Activated gamma-delta T cell treated with Interleukin-2 at 50 U/mL for 16 hours (primary cell): ENCODE data around the gene CDK4.

Source experiments
- DNase-seq: peaks from one replicate; pipeline ENCODE4 v3.0.0-alpha.2; 2020

Gene CDK4

DNA sequence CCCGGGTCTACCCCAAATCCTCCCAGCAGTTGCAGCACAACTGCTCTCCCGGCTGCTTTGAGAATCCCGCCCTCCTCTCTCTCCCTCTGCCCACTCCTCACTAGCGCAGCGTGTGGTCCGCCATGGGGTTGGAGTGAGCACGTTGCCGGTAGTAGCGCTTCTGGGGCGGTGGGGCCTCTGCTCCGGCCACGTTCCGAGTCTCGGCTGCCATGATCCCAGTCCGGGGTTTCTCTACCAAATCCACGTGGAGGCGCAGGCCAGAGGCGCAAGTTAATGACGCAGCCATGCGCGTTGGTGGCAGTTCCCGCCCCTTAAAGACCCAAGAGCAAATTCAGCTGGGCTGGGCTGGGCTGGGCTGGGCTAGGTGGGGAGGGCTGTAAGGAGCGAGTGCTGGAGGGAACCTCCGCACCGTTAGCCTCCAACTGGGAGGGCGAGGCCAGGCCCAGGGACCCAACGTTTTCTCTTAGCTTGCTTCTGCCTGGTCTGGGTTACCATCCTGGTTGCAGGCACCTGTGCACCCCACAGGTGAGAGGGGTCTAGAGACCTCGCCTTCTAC lies 19.8 kb upstream of the CDK4 start, which contains the start of gene METTL1:
TSS of gene METTL1 (minus strand) at position 233 of the 556 bp plus-strand sequence. CDS start at position 211, 22 bp downstream.
- peak; percentile 80 for DNase-seq

DNA sequence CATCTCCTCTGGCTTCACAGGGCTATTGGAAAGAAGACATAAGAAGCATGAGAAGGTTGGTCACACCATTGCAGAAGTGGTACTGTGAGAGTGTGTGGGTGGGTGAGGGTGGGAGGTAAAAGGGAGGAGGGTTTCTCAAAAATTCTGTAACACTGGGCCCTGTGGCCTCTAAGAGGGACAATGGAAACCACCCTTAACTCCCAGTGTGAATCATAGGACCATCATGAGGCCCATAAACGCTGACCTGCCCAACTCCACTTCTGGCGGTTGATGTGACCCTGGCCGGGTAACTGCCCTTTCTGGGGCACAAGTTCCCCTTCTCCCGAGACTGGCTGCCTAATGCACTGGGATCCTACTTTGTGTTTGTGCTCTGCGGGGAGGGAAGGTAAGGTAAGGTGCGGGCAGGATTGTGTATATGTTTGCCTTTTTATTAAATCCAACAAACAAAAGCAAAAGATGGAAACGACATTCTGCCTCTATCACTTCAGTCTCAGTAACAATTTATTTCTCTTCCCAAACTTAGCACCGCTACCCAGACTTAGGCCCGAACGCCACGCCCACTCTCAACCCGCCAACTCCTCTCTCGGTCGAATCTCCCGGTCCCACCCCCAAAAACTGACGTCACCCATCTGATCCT lies 19.2 kb upstream of the CDK4 start:
- peak; percentile 62 for DNase-seq

DNA sequence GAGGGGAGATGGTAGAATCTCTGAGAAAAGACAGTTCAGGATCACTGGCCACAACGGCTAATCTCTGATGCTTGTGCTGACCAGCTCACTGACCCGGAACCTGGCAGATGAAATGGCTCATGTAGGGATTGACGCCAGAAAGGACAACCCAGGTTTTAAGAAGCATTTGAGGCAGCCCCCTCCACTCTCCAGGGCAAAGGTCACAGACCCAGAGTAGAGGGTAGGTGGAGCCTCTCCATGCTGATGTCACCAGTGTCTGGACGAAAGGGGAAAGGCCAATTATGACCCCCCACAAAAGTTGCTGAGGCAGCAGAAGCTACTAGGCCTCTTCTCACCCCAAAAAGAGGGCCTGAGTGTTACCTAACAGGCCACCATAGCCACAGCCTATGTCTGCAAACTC lies 18.6 kb upstream of the CDK4 start:
- no peak for DNase-seq

DNA sequence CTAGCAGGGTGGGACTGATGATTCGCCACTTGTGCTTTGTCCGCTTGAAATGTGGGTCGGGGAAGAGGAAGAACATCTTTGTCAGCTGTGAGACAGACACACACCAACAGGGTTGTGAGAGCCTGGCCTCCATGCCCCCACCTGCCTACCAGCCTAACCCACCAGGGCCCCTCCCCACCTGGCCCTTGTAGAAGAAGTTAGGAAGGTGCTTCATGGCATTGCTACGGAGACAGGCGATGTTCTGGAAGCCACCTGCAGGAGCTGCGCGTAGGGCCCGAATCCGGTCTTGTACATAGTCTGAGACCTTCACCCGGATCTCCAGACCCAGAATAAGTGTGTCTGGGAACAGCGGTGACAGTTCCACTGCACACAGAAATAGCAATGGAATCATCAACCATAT lies 17.5 kb upstream of the CDK4 start:
- no peak for DNase-seq

DNA sequence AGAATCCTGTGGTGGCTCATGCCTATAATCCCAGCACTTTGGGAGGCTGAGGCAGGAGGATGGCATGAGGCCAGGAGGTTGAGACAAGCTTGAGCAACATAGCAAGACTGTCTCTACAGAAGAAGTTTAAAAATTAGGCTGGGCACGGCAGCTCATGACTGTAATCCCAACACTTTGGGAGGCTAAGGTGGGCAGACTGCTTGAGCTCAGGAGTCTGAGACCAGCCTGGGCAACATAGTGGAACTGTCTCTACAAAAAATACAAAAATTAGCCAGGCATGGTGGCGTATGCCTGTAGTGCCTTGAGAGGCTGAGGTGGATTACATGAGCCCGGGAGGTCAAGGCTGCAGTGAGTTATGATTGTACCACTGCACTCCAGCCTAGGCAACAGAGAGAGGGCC lies 15.8 kb upstream of the CDK4 start:
- no peak for DNase-seq

DNA sequence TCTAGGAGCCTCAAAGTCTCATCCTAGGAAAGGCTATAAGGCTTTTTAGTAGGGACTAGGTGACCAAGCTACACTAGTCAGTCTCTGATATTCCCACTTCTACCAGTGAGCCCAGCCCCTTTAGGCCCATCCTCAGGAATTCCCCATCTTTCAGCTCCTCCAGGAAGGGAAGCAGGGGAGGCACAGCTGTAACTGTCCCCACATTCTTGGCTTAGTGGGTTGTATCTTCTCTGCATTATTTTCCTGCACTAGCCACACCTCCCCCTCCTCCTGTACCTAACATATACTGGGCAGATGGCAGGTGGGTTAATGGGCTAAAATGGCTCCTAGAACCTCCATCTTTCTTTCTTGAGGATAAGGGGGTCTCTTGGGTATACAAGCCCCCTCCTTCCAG lies 15.2 kb upstream of the CDK4 start:
- no peak for DNase-seq

DNA sequence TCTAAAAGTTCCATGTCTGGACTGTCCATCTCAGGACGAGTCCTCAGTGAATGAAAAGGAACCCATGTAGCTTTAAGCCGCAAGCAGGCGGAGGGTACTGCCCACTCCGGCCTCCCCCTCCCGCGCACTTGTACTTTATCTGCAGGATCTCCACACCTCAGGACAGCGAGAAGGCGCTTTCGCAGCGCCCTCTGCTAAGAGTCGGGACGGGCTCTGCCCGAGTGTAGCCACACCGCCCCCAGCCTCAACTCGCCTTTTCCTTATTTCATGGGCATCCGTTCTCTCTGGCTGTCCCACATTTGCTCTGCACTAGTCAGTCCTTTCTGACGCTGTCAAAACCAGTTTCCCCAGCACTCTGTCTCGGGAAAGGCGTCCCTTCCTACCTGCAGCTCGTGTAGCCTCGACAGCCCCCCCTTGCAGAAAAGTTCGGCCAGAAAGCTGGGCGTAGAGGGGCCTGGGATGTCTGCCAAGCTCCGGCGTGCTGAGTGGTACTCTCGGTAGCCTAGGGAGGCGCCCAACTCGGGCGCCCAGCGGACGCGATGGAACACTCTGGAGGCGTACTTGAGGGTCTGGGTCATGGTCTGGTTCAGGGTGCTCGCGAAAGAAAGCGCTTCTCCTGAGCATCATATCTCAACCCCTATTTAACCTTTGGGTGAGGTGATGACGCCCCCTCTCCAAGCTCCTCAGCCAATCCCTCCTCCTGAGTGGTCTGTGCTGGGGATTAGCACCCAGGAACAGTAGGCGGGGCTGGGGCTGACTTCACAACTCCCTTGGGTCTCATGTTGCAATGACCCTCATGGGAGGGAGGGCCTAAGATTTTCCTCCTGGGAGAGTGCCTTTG lies 14.6 kb upstream of the CDK4 start, which contains the start of gene CYP27B1:
TSS of gene CYP27B1 (minus strand) at position 615 of the 841 bp plus-strand sequence. CDS start at position 578, 37 bp downstream.
- DNase-seq, result no peak

DNA sequence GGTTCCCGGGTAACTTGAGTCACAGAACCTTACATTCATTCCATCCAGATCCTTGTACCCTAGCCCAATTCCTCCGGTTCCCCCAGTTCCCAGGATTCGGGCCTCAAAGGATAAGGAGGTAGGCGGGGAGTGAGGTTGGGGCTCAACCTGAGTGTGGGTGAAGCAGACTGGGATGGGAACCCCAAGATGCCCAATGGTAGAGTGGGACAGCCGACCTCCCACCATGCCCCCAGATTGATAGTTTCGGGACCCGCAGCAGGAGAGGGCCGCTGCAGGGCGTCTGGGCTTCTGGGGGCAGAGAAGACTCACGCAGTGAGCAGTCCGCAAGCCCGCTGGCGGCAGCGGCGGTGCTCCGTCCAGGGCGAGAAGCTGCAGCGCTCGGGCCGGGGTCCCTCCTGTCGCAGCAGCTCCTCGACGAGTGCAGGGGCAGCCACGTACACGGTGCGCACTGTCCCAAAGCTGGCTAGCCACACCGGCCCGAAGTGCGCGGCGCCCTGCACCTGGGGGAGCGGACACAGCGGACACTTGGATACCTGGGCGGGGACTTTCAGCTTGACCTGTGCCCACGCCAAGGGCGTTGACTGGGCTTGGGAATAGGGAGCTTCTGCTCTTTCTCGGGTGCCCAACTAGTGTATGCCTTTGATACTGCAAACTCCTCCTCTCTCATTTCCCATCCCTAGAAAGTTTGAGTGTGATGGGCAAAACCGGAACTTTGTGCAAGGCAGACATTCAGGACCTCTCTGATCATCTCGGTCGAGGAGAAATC lies 13.8 kb upstream of the CDK4 start:
- DNase-seq, result no peak

DNA sequence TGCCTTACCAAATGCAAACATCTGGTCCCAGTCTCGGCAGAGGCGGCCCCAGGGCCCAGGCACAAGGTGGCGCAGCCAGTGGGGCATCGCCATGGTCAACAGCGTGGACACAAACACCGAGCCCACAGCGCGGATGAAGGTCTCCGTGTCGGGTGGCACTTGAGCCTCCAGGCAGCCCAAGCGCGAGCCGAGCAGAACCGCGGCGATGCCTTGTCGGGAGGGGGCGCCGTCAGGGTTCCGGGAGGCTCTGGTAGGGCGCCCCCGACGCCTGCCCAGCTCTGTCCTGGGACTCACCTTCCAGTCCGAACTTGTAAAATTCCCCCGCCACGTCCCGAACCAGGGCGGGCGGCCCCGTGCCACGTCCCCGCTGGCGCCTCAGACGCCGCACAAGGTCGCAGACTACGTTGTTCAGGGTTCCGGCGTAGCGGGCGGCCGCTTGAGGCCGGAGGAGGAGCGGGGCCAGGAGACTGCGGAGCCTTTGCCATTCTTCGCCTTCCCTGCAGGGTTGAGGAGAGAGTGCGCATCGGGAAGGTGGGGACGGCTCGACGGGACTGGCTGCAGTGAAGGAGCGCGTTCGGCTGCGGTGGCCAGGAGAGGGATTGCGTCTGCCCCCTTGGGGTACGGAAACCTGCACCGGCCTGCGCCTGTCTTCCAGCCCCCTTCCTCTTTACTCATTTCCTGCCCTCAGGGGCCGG lies 13.0 kb upstream of the CDK4 start:
- DNase-seq, result peak; percentile 48

DNA sequence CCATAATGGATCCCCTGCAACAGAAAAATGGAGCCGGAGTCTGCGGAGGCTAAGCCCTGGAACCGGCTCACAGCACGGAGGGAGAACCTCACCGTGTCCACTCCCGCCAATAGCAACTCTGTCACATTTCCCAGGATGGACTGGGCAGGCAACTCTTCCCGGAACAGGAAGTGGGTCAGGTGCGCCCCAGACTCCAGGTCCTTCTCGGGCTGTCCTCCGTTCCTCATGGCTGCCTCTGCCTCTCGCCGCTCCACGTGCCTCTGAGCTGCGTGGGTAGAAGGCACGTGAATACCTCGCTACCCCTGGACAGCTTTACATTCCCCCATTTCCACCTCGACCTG lies 12.5 kb upstream of the CDK4 start:
- no peak for DNase-seq

DNA sequence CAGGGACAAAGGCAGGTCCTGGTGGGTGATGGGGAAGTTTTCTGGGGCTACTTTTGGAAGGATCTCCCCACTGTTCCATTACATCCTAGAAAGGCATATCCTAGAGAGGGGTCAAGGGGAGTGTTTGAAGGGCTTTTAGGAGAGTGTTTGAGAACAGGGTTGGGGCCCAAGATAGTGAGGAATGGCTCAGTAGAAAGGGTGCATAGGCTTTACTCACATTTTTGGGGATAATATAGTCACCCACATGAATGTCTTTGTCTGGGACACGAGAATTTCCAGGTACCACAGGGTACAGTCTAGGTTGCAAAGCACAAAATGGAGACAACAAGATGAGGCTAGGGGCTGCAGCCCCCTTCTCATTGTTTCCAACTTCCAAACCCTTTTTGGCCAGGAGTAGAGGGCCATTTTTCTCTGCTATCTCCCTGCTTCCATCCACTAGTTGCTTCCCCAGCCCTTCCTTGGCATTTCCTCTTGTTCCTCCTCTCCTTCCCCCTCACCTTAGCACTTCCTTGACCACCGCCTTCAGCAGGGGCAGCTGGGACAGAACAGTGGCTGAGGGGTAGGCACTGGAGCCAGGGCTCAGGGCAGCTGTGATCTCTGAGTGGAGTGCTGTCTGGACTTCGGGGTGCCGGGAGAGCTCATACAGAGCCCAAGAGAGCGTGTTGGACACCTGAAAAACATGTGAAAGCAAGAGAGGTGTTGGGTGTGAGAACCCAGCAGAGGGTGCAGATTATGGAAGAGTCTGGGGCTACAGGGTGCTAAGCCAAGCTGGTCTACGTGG lies 12.0 kb upstream of the CDK4 start:
- DNase-seq, result no peak

DNA sequence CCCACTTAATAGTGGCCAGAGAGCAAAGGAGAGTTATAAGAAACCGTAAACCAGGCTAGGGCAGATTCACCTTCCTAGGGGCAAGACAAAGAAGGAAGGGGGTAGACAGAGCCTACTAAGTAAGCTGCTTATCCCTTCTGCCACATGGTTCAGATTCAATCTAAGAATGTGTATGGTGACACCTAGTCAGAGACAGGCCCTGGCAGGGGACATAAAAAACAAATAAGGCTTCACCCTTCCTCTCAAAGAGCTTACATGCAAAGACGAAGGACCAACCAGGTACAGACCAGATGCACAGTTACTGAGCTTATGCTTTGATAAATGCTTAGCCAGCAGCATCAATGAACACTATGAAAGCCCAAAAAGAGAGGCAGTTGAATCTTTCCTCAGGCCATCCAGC lies 10.4 kb upstream of the CDK4 start:
- no peak for DNase-seq

DNA sequence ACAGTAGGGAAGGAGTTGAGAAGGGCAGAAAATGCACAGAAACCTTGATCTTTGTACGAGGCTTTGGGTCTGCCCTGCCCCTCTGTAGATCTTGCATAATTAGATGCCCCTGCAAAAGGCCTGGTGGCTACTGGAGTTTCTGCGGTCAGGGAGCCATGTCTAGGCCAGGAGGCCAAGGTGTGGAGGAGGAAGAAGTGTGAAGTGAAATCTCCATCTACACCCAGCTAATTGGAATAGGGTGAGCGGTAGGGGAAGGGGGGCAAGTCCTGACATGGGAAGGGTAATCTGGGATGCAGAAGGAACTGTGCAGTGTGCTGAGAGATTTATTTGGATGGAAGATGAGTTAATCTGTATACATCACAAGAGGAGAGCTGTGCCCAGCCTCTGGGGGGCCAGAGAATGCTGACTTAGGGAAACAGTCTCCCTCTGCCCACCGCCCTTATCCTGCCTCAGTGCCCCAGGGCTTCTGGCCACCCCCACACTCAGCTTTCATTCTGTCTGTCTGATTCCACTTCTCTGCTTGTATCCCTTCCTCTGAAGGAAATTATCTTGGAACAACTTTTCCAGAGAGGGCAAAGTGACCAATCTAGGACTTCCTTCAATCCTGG lies 9.4 kb upstream of the CDK4 start:
- DNase-seq, result no peak

DNA sequence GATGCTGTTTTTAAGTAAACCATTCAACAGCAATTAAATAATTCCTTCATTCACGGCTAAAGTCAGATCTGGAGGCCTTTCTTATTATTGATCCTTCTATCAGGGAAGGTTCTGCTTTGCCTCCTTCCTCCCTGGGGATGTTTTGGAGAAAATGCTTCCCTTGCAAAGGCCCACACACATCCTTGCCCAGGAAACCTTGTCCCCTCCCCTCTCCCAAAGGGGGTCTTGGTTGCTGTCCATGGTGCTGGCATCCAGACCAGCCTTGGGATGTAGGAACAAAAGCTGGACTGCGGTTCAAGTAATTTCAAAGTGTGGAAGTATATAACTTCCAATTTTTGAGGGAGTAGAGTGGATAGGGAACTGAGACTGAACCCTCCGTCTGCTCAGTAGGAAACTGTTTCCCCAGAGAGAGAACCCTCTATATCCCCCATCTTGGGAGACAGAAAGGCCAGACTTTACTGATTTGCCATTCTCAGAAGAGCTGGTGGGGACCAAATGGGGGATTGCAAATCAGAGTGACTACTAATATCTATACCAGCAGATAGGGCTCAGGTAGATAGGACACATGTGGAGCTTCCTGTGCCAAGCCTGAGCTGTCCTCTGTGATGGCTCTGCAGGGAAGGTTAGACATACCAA lies 8.4 kb upstream of the CDK4 start:
- no peak for DNase-seq

DNA sequence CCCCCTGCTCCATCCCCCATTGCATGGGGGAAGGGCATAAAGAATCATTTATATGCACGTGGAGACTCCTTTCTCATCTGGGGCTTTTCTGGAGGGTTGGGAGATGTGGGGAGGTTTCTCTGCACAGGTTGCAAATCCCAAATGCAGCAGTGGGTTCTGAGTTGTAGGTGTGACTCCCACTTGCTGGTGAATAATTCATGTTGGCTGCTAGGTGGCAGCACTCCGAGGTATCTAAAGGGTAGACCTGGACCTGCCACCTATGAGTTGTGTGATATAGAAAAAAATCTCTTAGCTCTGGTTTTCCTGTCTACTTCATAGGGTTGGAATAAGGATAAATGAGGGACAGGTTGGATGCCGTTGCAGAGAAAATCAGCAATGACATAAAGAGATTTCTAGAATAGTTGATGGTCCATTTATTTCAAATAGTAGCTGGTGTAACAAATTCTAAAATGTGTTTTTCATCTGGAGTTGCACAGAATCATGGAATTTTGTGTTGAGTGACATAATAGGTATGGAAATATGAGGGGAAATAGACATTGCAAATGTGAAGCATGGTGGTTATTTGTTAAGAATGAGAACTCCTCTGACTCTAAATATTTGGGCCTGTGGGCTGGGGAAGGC lies 7.4 kb upstream of the CDK4 start:
- peak; percentile 38 for DNase-seq

DNA sequence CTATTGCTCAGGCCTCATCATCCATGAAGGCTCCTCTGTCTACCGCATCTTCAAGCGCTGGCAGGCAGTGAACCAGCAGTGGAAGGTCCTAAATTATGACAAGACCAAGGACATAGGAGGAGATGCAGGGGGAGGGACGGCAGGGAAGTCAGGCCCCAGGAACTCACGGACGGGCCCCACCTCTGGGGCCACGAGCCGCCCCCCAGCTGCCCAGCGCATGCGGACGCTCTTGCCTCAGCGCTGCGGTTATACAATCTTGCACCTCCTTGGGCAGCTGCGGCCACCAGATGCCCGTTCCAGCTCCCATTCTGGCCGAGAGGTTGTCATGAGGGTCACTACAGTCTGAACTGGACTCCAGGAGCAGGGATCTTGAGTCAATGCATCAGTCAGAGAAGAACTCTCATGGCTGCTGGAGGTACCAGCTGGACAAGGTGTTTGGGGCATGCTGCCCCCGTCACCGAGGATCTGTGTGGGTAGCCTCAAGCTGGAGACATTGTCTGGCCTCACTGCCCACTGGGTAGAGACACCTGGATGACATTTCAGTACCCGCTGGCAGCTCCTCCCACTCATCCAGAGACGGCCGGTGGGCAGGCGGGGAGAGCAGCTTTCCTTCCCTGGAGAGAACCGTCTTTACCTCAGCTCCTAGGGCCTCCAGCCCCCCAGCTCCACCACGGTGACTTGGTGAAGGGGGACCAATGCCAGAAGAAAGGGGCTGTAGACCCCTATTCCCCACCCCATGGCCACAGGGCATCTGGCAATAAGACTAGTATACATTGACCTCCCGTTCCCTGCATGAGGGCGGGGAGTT lies 6.6 kb upstream of the CDK4 start:
- no peak for DNase-seq

DNA sequence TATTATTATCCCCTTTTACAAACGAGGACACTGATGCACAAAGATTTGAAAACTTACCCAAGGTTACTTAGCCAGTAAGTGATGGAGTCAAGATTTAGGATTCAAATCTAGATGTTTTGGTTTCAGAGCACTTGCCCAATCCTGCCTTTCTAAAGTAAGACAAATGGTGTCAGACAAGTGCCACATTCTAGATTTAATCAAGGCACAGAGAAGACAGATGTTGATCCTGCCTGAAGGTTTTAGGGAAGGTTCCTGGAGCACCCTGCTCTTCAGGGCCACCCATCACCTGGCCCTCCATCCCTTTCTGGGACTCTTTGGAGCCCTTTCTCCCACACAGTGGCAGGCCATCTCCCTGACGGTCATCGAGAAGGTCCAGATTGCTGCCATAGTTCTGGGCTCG lies 5.7 kb upstream of the CDK4 start:
- DNase-seq, result no peak

DNA sequence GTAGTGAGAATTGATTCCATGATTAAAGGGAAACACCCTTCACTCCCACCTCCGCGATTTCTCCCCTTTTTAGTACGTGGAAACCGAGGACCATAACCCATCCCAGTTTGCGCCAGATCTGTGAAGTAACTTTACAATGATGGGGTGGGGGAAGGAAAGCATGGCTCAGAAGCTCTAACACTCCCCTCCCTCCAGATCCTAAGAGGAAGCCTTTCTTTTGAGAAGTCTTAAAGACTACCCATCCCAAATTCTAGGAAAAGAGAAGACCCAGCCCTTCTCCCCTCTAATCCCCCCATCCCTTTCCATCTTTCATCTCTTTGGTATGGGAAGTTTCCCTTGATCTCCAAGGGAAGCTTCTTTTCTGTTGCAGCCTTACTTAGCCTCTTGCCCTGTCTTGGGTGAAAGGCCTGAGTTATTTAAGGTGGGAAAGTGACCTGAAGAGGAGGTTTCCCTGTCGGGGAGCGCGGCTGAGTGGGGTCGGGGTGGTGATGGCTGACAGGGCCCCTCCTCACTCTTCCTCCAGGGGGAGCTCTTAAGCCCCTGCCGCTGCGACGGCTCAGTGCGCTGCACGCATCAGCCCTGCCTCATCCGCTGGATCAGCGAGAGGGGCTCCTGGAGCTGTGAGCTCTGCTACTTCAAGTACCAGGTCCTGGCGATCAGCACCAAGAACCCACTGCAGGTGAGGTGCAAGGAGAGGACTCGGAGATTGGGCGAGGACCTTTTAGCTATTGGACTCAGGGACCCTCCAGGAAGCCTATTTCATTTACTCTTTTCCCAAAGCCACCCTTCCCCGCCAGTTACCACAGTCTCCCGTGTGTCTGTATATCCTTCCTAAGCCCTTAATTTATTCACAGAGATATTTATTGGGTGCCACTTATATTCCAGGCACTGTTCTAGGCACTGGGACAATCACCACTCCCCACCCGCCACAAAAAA lies 4.6 kb upstream of the CDK4 start:
- DNase-seq, result peak; percentile 69
